ENCODE measurements around the gene RUVBL1.

GRCh38 chr3:128040660-128041059 lies 83.0 kb downstream of the RUVBL1 start:
- no peak for TF ChIP-seq CTCF (IDR thresholded peaks at IDR 0.05; ENCODE audit: low read length)
- no peak for TF ChIP-seq EZH2 (optimal IDR thresholded peaks at IDR 0.05; ENCODE audit: low read depth, low read length)

All from MM.1S (cell line).